NK-92 treated with Interleukin-12 subunit alpha and Interleukin-12 subunit beta, amount 100 ng/mL, for 24 hours (cell line): ENCODE results near the gene PTK7.

Experiments
- DNase-seq: peaks from one replicate; lab custom pipeline; 2025; lab: John Stamatoyannopoulos, UW

PTK7 gene

DNA sequence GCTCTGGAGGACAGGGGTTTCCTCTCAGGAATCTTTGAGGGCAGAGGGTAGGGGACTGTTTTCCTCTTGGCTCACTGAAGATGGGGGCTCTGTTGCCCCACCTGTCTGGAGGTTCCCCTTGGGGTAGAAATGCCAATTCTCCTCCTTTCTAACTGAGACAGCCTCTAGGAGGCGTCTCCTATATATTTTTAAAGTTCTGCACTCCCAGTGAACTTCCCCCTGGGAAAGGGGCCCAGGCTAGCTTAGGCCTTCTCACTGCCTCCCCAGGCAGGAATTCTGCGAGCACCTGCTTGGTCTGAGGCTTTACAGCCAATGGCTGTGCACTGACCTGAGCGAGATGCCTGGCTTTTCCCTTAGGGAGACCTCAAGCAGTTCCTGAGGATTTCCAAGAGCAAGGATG, 70.1 kb downstream of the PTK7 start:
- no peak for DNase-seq

DNA sequence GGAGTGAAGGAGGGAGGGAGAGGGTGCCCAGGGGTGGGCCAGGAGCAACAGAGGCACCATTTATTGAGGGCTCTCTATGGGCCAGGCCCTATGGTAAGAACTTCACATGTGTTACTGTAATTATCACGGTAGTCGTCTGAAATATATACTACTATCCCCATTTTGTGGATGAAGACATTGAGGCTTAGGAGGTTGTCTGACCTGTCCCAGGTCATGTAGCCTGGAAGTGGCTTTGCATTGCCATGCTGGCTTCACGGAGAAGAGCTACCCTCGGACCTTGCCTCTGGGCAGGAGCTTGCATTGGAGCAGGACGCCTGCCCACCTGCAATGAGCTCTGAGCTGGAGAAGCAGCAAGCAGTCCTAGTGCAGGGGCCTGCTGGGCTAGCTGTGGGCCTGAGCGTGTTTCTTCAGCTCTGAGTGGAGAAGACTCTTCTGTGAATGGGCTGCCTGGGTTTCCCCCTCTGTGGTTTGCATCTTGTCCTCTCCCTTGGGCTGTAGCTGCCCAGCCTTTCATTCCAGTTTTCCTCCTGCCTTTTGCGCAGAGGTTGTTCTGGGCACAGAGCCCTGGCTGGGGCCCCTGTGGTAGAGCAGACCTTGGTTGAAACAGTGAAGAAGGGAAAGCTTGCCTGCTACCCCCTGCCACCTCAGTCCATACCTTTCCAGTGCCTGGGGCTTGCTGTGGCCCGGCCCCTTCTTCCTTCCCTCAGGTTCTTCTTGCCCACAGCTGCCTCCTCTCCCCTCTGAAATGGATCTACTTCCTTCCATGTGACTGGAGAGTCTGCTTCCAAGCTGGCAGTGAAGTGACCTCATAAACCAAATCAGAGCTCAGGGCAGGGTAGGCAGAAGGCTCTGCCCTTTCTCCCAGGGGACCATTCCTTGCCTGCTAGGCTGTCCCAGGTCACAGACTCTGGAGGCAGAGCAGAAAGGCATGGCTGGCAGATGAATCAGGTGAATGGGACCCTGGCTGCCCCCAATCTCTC, 70.9 kb downstream of the PTK7 start:
- no peak for DNase-seq

DNA sequence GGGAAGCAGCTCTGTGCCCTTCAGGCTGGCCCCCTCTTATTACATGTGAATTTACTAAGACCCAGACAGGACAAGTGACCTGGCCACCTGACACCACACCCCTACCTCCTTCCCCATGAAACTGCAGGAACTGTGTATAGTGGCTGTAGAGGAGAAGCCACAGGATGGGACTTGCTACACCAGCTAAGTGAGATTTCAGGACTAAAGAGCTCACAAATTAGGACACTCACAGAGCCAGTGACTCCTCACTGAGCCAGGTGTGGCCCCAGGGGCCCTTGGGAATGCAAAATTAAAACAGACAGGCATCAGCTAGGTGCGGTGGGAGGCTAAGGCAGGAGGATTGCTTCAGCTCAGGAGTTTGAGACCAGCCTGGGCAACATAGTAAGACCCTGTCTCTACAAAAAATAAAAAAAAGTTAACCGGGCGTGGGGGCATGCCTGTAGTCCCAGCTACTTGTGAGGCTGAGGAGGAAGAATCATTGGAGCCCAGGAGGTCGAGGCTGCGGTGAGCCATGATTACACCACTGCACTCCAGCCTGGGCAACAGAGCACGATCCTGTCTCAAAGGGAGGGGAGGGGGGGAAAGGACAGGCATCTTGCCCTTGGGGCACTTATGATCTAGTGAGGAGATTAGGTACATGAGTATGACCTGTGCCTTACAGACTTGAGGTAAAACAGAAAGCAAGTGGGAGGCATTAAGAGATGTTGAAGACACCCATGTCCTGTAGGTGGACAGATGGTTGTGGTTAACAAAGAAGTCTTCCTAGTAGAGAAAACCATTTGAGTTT, 71.8 kb downstream of the PTK7 start:
- no peak for DNase-seq

DNA sequence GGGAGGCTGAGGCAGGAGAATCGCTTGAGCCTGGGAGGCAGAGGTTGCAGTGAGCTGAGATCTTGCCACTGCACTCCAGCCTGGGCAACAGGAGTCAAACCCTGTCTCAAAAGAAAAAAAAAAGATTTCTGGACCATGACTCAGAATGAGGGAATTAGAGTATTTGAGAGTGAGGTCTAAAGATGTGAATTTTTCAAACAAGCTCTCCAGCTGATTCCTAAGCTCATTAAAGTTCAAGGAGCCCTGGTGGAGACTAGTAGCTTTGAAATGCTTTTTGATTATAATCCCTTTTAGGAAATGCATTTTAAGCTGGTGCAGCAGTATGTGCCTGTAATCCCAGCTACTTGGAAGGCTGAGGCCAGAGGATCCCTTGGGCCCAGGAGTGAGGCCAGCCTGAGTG, 73.2 kb downstream of the PTK7 start:
- no peak for DNase-seq

DNA sequence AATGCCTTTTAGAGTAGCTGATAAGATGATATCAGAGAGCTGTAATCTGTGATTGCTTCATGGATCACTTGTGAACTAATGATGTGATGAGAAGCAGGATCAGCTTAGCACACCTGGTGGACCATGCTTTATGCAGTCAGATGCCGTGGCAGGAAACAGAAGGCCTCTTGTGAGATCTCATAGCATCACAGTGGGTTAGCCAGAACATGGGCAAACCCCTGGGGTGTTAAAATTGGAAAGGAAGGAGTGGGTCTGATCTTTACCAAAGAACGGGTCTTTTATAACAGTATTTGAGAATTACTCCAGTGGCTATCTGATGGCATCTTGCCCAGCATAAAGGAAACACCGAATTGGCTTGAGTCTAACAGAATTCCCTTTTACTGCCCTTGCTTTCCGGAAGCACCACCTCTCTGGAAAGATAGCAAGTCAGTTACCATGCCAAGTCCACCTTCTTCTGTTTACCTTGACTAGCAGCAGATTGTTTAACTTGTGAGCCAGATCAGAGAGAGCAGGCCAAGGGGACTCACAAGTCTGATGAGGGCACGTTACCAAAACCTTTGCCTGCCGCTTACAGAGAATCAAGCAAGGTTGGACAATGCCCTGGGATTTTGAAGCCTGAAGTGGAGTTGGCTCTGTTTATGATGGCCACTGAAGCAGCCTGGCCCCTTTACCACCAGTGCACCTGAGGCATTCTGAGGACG, 74.1 kb downstream of the PTK7 start:
- no peak for DNase-seq

DNA sequence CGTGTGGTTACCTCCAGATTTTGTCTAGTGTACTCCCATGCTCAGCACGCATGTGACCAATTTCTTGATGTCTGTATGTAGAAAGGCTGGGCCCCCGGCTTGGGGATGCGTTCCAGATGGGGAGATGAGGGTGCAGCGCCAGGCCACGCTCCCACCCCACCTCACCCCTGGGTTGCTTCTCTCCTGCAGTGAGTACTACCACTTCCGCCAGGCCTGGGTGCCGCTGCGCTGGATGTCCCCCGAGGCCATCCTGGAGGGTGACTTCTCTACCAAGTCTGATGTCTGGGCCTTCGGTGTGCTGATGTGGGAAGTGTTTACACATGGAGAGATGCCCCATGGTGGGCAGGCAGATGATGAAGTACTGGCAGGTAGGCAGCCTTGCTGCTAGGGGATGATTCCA, 83.5 kb downstream of the PTK7 start:
- no peak for DNase-seq

DNA sequence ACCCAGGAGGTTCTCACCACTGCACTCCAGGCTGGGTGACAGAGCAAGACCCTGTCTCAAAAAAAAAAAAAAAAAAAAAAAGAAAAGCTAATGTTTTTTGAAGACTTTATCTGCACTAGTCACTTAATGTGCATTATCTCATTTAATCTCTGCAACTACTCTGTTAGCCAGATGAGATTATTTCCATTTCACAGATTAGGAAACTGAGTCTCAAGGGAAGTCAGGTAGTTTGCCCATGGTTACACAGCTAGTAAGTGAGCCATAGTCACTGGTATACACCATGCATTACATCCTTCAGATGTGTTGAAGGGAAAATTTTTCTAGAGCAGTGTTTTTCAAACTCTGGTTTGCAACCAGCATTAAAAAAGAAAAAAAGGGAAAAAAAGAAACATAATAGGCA, 87.8 kb downstream of the PTK7 start:
- DNase-seq, result no peak

DNA sequence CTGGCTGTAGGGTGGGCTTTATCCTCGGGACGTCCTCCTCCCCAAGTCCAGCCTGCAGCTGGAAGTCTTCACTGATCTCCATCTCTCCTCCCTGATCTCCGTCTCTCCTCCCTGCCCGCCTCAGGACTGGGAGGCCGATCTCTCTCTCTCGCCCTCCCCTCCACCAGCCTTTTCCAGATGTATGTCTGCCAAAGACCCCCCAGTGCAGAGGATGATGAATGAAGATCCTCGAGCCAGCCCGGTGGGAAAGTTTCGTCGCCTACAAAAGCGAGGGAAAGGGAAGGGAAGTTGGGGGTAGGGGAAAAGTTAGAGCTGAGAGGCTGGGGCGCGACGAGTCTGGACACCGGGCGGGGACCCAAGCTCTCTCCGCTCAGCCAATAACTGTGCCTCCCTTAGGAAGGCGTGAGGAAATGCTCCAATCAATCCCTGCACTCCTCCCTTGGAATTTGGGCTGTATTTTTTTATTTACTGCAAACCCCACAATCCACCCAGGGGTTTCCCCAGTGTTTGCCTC, 94.4 kb downstream of the PTK7 start:
- DNase-seq, result no peak

DNA sequence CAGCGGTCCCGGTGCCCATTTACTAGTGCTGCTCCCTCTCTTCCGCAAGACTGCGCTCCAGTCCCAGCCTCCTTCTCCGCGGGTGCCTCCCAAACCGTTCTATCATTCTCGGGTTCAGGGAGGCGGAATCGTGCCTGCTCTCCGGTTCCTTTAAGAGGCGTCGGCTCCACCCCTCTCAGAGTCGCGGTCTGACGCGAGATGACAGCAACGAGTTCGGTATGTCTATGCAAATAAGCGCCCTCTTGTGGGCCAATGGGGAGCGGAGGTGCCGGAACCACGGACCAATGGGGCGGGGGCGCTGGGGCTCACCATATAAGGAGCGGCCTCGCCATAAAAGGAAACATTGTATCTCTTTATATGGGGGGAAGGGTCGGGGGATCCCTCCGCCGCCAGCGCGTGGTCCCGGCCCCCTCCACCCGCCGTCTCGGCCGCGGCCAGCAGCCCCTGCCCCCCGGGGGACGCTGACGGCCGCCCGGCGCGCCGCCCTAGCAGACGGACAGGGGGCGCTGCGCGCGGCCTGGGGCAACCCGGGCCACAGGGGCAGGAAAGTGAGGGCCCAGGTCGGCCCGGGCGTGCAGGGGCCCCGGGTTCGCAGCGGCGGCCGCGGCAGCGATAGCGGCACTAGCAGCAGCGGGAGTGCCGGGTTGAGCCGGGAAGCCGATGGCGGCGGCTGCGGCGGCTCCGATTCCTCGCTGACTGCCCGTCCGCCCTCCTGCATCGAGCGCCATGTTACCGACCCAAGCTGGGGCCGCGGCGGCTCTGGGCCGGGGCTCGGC, 95.0 kb downstream of the PTK7 start, which contains the start of gene SRF:
Gene SRF, plus strand, starts transcription at position 339 of the 776 bp plus-strand sequence. Its CDS starts 388 bp downstream, at position 727.
- peak; percentile 97 for DNase-seq

DNA sequence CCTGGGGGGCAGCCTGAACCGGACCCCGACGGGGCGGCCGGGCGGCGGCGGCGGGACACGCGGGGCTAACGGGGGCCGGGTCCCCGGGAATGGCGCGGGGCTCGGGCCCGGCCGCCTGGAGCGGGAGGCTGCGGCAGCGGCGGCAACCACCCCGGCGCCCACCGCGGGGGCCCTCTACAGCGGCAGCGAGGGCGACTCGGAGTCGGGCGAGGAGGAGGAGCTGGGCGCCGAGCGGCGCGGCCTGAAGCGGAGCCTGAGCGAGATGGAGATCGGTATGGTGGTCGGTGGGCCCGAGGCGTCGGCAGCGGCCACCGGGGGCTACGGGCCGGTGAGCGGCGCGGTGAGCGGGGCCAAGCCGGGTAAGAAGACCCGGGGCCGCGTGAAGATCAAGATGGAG, 95.6 kb downstream of the PTK7 start:
- no peak for DNase-seq

DNA sequence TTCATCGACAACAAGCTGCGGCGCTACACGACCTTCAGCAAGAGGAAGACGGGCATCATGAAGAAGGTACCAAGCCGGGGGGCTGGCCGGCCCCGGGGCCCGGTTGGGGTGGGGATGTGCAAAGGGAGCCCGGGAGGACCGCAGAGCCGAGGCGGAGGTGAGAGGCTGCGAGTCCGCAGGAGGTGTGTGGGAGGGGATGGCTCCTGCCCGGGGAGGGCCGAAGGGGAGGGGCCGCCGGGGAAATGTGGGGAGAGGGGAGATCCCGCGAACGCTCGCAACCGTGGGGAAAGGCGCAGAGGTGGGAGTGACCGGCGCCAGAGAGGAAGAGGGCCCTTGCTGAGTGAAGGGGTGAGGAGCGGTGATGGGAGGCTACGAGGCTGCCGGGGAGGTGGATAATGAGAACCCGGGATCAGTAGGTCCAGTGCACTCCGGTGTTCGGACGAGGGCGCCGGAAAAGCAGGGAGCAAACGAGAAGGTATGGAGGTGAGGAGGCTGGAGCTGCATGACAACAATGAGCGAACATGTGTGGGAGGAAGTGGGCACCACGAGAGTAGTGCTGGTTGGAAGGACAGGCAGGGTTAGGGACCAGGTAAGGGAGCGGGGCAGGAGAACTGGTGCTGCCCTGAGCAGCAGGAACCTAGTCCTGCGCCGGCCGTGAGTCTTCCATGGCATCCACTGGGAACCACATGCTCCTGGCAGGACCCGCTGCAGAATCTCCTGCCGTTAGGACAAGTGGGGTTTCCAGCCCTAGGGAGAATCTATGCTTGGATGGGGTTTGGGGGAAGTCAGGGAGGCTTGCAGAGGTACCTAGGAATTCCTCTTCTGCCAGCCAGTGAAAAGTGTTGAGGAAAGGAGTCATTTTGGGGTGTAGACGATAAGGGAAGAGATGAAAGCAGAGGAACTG, 96.2 kb downstream of the PTK7 start:
- peak; percentile 47 for DNase-seq

DNA sequence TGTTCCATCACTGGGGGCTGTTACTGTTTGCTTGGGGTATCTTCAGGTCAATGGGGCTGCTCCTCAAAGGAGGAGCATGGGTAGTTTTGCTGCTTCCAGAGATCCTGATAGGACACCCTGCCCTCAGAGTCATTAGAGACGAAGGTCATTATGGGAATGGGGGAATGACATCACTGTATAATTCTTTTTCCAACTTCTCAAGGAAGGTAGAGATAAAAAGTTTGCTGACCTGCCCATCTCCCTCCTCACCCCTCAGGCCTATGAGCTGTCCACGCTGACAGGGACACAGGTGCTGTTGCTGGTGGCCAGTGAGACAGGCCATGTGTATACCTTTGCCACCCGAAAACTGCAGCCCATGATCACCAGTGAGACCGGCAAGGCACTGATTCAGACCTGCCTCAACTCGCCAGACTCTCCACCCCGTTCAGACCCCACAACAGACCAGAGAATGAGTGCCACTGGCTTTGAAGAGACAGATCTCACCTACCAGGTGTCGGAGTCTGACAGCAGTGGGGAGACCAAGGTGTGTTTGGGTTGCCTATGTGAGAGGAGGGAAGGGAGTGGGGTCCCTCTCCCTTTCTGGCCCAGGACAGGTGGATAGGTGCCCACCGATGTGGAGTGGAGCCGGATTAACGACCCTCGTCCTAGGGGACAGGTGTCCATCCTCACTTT, 97.6 kb downstream of the PTK7 start:
- DNase-seq, result no peak

DNA sequence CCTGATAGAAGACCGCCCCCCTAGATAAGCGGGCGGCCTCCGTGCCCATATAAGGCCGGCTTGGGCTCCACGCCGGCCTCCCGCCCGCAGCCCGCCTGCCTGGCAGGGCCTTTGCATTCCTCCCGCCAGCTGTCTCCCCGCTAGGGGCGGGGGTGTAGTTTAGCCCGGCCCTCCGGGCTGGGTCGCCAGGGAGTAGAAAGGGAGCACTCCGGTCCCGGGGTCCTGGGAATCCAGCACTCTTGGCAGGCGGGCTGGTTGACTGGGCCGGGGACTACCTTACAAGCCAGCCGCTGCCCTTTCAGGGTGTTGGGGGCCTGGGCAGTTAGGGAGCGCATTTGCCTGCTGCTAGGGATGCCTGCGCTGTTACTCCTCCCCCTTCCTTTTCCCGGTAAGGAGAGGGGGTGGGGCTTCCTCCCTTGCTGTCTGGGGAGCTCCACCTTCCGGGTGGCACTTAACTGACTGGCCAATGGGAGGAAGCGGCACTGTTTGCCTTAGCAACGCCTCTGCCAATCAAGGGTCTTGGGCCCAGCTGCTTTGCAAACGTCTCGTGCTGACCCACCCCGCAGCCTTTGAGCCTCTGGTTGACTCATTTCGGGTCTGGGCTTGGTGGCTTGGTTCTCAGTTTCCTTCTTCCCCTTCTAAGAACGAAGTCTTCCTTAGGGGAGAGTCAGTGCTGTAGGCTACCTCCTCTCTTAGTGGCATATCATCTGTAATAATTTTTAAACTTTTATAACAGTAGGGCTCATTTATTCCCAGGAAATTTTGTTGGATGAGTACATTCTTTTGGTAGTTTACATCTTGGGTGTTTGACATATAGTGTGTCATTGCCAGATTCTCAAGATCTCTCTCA, 98.4 kb downstream of the PTK7 start:
- DNase-seq, result peak; percentile 90

DNA sequence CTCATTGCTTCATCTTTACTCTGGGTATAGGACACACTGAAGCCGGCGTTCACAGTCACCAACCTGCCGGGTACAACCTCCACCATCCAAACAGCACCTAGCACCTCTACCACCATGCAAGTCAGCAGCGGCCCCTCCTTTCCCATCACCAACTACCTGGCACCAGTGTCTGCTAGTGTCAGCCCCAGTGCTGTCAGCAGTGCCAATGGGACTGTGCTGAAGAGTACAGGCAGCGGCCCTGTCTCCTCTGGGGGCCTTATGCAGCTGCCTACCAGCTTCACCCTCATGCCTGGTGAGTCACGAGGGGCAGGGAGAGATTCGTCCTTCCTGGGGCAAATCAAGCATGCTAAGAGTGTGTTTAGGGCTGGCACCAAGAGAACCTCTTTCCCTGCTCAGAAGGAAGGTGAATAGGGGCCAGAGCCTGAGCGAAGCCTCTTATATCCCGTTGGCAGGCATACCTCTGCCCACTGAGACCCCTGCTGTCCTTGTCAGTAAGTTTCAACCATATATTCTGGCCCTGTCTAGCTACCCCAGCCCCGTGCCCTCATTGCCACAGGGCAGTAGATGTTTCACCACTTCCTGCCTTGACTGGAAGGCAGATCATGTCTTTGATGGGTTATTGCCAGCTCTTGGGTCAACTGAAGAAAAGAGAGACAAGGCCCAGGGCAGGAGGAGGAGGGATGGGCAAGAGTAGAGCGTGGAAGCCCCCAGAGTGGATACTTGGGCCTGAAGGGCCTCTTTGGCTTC, 99.7 kb downstream of the PTK7 start:
- no peak for DNase-seq

DNA sequence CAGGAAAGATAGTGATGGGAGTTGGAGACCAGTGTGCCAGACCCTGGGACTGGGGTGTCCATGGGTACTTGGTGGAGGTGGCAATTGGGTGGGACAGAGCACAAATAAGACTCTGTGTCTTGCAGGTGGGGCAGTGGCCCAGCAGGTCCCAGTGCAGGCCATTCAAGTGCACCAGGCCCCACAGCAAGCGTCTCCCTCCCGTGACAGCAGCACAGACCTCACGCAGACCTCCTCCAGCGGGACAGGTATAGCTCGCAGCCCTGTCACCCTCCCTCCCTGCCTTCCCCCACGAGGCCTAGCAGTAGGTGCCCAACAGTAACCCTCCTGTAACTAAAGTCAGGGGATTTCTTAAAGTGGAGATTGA, 100.3 kb downstream of the PTK7 start:
- no peak for DNase-seq

DNA sequence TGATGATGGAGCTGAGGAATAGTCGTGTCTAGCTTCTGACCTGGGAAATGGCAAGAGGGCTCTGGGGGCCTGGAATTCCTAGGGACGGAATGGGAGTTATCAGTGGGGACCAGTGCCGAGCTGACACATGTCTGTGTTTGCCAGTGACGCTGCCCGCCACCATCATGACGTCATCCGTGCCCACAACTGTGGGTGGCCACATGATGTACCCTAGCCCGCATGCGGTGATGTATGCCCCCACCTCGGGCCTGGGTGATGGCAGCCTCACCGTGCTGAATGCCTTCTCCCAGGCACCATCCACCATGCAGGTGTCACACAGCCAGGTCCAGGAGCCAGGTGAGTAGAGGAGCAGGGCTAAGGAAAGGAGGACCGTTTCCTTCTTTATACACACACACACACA, 102.0 kb downstream of the PTK7 start:
- no peak for DNase-seq

DNA sequence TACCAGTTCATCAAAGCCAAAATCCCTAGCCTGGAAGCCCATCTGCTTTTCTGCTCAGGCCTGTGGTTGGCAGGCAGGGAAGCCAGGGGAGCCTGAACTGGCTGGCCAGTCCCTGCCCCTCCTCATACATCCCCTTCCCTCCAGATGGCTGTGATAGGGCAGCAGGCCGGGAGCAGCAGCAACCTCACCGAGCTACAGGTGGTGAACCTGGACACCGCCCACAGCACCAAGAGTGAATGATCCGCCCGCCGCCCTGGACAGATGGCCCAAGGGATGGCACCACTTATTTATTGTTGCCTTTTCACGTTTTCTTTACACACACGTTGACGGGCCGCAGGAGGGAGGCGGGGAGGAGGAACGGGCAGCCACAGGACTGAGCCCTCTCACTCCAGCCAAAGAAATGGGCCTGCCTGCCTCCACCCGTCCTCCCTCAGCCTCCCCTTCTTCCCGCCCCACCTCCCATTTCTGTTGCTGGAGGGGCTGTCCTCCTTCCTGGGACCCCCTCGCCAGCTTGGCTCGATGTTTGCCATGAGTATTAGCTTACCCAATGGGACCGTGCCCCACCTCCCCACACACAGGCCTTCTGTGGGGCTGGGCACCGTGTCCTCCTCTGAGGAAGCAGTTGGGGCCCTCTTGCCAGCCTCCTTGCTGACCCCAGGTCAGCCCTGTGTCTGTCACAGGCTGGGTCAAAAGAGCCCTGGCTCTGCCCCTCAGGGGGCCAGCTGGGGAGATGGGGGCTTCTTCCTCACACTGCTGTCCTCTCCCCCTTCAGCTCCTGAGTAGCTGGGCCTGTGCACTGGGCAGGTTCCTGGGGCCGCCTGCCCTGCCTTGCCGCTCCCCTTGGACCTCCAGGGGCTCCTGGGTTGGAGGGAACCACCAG, 103.1 kb downstream of the PTK7 start:
- no peak for DNase-seq
